ENCODE measurements around the gene USP40.
A peak's percentile ranks its signal among the peaks of the same experiment; 100 is the strongest.

USP40 gene

GRCh38 chr2:233440714-233441113, 125.9 kb downstream of the USP40 start:
- no peak for DNase-seq

DNA sequence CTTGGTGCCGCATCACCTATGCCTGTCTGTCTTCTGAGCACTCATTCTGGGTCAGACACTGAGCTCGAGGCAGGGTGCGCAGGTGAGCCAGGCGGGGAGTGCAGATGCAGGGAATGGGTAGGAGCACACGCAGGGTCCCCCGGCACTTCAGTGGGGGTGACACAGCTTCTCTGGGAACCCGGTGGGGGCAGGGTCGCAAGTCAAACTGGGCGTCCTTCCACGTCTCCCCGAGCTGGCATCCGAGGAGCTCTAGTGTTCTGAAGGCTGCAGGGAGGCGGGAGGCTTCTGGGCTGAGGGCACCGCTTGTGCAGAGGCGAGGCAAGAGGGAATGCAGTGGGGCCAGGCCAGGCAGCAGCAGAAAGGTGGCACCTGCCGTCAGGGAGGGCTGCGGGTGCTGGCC, 126.3 kb downstream of the USP40 start:
- DNase-seq: no peak

DNA sequence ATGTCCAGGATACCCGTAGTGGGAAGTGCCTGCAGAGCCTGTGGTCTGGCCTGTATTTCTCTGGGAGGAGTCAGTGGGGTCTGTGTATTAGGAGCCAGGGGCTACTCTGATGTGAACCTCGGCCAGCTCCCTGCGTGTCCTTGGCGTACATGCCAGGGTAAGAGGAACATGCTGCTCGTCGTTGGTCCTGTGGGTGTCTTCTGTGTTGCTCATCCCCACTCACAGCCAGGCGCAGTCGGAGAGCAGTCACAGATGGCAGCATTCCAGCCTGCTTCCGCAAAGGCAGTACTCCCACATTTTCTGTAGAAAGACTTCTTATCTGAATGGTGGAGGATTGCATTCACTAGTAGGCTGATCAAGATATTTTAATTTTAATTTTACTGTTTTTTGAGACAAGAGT, 127.4 kb downstream of the USP40 start:
- DNase-seq: peak; percentile 6

DNA sequence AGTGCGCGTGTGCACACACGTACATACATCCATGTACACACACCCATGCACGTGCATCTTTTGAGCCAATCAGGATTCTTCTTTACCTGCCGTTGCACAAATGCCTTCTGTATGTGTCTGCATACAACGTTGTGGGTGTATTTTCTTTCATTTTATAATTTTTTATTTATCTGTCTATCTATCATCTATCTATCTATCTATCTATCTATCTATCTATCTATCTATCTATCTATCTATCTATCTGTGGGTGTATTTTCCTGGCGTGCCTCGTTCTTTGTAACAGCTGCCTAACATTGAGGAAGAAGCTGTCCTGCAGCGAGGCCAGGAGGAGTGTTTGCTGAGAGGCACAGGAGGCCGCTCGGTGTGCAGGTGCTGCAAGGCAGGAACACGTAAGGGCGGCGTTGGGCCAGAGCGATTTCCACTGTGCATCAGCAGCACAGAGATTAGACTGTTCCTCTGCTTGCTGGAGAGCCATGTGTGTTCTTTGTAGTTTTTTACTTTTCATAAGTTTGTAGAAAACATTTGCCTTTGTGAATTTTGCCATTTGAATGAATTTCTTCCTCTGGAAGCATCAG, 127.9 kb downstream of the USP40 start:
- no peak for DNase-seq

GRCh38 chr2:233437439-233437955, 129.1 kb downstream of the USP40 start:
- DNase-seq: no peak

- no peak for DNase-seq
These were observed 129.7 kb downstream of the USP40 start for GRCh38 chr2:233436691-233437438.

- DNase-seq: no peak
These were observed 130.4 kb downstream of the USP40 start for GRCh38 chr2:233436191-233436581.

DNA sequence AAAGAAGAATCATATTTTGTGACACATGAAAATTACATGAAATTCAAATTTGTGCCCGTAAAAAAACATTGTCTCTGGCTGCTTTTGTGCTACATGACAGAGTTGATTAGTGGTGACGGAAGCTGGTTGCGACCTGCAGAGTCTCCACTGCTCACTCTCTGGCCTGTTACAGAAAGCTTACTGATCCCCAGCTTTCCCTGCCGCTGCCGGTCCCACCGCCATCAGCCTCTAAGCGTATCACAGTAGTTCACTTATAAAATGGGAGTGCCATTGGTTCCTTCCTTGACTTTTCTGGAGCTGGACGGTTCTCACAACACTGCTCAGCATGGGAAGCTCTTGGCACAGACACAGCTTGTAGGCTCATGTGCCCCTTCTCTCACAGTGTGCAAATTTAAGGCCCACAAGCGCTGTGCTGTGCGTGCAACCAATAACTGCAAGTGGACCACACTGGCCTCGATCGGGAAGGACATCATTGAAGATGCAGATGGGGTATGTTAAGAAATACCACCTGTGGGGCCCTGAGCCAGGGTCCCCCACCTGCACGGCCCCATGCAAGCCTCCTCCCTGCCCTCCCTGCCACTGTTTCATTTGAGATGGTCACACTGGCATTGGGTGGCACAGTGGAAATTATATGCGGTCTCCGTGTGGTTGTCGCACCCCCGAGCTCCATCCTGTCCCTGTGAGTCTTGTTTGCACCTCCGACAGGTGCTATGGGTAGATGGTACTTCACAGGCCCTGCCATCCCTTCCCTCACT, 131.0 kb downstream of the USP40 start:
- no peak for DNase-seq

DNA sequence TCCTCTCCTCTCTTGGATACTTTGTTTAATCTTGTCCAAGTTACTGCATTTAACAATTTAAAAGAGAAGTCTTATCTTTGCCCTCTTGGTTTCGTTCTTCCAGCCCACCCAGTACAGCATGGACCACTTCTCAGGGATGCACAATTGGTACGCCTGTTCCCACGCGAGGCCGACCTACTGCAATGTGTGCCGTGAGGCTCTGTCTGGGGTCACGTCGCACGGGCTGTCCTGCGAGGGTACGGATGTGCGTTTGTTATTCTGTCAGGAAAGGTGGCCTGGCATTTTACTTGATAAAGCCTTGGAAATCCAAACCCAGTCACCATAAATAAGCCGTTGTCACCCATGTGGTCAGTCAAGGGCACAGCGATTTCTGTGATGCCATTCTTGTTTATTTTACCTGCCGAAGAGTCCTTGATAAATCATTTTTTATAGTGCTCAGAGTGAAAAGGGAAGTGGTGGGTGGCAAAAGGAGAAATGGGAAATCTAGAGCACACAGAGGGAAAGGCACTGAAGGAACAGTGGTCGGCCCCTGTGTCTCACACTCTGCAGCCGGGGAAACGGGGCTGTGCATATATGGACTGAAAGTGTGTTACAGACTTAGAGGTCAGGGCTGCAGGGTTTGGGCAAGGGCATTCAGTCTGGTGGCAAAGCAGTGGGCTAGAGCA, 131.8 kb downstream of the USP40 start:
- no peak for DNase-seq

DNA sequence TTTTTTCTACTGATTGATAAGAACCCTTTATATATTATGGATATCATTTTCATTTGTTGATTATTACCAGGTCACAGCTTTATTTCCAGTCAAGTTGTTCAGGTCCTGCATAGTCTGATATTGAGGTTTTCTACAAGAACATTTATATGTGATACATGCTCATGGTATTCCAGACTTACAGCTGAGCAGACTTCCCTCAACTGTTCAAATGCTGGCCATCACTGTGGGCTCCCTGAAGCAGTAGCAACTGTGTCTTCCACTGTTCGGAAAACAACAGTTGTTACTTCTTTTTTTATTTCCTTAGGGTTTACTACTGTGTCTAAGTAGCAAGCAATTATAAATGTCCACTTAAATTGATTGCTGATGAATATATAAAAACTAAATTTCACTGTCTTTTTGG, 132.8 kb downstream of the USP40 start:
- DNase-seq: no peak

DNA sequence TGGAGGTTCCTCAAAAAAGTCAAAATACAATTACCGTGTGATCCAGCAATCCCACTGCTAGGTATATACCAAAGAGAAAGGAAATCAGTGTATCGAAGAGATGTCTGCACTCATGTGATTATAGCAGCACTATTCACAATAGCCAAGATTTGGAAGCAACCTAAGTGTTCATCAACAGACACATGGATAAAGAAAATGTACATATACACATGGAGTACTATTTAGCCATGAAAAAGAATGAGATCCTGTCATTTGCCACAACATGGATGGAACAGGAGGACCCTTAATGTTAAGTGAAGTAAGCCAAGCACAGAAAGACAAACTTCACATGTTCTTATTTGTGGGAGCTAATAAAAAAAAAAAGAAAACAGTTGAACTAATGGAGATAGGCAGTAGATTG, 133.6 kb downstream of the USP40 start:
- DNase-seq: no peak

GRCh38 chr2:233430651-233431050, 135.9 kb downstream of the USP40 start:
- no peak for DNase-seq

GRCh38 chr2:233430081-233430480, 136.5 kb downstream of the USP40 start:
- no peak for DNase-seq

GRCh38 chr2:233429175-233429897, 137.2 kb downstream of the USP40 start:
- DNase-seq: no peak

- no peak for DNase-seq
These were observed 138.1 kb downstream of the USP40 start for GRCh38 chr2:233428438-233428837.

- DNase-seq: no peak
These were observed 138.6 kb downstream of the USP40 start for GRCh38 chr2:233428008-233428407.

DNA sequence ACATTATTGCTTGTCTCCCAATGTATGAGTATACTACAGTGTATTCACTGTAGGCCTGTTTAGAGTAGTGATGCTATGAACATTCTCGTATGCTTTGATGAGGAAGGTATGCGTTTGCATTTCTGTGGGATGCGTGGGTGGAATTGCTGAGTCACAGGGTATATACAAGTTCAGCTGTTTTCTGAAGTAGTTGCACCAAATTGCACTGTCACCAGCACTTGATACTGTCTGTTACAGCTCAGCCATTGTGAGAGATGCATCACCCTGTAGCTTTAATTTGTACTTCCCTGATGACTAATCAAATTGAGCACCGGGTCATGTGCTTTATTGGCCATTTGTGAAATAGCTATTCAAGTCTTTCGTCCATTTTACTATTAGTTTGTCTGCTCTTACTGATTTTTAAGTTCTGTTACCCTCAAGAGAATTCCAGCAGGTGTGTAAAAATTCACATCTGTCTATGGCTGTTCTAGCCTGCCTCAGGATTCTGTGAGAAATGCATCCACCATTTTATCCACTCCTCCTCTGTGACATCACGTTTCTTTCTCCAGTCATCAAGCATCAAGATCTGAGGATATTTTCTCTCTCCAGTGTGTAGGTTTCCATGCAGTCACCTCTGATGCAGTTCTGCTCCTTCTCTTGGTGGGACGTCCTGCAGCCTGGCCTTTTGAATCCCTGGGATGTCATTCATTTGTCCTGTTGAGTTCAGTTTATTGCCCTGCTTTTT, 139.8 kb downstream of the USP40 start:
- no peak for DNase-seq
